Skin of body (tissue), 2 donors: ENCODE results near the gene HDAC4. TPM values are rescaled to one million over a fixed set of nuclear protein-coding genes. Genes with fewer than 3 reads are reported as not detected.

Source experiments
- DNase-seq: peaks from one replicate; lab custom pipeline; 2025; lab: John Stamatoyannopoulos, UW
- total RNA-seq: library from RNA; depleted of rRNA; stranded (reverse); fragments of >200 nt; gene quantifications from one replicate; pipeline ENCODE4 v1.2.3, GENCODE V29; 2014

Gene HDAC4
- total RNA-seq, 1 donor from 2014 or later = 22.8 TPM

DNA sequence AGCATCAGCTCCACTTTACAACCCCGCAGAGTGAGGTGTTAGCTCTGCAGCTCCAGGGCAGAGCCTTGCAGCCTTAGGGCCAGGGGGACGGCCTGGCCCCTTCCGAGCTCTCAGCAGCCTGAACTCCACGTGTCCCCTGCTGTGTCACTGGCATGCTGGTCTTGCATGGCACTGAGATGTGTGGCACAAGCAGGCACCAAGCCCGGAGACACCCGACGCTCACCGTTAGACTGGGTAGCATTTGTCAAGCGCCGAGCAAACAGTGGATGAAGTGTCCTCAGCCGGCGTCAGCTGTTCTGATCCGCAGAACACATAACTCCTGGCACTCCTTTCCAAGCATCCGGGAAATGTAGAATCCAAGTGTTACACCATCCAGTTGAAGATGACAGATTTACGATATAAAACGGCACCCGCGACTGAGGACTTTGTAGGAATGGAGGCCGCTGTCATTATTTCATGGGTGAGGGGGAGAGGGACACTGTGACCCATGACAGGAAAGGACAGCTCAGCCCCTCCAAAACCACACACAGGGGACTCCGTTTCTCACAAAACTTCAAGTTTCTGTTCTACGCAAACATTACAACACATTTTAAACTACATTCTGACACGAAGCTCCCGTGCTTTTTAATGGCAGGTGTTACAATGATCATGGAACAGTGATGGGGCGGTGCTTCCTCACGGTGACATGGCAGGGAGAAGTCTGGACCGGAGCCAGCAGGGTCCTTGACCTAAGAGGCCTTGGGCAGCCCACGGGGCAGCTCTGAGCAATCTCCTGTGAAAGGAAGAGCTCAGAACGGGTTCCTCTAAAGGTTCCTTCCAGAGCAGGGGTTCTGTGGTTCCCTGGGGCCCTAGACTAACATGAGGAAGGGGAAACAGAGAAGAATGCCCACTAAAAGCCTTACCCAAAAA lies 89.4 kb downstream of the HDAC4 start:
- DNase-seq = peak; percentile 58

GRCh38 chr2:239310401-239311061 lies 90.3 kb downstream of the HDAC4 start:
- no peak for DNase-seq

DNA sequence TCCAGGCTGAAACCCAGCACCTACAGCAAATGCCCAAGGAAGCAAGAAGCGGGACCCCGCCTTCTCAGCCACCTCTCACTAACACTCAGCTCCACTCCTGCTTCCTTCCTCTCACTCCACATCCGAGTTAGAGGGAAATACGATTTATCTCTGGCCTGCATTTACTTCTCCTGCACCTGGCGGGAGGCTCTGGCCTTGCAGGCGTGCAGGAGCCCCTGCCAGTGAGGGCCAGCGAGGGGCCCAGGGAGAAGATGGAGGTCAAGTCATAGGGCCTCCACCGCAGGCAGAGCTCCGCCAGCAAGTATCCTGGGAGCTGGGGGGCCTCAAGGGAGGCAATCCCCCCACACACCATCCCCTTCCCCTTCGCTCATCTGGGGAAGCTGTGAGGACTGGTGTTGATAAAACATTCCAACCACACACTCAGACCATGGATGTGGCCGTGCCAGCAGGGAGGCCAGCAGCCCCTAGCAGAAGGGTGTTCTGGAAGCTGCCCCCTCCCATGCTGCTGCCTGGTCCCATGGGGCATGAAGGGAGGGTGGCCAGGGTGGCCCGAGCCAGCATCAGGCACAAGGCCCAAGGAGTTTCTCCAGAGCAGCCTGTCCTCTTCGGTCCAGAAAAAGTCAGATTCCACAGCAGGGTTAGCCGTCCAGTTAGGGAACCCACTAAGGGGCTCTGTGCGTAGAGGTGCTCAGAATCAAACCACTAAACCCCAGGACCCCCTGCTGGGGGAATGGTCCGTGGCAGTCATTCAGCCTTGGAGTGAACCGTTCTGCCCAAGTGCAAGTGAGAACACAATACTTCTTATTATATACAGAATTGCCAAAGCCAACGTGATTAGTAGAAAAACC lies 91.2 kb downstream of the HDAC4 start:
- DNase-seq = no peak

DNA sequence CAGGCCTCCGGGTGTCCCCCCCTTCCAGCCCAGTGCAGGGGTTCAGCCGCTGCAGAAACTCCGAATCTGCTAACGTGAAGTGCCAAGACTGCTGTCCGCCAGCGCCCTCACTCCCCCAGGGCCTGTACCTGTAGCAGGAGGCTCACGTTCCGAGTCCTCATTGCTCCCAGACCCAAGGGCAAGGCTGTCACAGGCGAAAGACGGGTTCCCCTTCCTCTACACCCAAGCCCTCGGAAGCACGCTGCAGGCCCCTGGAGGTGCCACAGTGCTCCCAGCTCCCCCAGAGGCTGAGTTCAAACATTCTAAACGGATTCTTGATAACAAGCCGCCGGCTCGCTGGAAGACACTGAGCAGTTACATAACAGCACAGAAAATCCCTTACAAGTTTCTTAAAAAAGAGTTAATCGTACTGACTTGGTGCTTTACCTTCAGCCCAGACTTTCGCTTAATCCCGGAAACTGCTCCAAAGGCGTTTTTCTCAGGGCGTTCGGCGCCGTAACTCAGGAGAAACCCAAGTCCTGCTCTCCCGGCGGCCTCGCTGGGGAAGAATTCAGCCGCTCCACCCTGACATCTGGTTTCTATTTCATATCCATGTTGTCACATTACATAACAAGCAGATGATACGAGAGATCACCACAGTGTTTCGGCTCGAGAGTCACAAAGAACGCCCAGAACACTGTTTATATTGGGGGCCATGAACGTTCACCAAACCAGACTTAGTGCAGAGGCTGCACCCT lies 92.0 kb downstream of the HDAC4 start:
- peak; percentile 89 for DNase-seq

- no peak for DNase-seq
Measured at GRCh38 chr2:239307921-239308613, 92.8 kb downstream of the HDAC4 start.

DNA sequence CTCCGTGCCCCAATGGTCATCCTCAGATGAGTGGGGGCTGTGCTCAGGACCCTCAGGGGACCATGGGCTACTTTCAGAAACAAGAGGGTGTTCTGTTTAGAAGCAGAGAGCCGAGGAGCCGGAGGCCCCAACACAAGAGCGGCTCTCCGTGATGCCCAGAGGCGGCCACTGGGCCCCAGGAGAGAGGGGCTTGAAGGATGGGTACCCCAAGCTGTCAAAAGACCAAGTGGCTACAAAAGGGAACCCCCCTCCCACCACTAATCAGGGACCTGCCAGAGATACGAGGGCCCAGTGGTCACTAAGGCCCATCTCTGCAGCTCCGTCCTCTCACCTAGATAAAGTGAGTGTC lies 93.6 kb downstream of the HDAC4 start:
- DNase-seq = no peak

DNA sequence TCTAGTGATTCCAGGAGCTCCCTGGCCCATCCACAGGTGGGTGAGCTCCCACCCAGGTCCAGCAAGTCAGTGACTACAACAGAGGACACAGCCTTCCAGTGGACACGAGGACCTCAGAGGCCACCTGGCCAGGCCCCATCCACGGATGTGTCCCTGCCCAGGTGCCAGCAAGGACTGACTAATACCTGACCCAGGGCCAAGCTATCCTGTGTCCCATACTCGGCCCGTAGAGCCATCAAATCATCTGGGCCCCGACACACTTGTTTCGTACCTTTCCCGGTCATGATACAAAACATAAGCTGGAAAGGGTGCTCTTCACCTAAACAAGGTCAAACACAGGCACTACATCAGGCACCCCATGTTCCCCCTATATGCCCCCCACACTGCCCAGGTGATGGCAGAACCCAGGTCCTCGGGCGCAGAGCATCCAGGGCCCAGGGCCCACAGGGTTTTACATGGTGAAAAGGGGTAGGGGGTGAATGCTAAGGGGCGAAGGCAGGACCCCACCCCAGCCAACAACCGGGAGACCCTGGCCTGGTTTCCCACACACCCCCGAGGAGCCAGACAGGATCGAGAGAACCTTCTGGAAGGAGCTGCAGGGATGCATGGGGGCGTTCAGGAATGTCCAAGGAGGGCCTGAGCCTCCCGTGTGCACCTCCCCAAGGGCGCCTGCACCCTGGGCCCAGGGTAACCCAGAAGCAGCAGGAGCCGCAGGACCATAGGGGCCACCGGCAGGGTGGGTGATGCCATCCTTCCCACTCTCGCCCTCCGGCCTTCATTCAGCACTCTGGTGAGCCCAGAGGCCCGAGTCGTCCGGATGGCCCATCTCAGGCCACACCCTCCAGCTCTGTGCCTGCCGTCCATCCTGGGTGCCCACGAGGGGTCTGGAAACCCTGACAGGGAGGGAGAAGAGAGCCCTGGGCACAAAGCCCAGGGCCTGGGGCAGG lies 94.3 kb downstream of the HDAC4 start:
- no peak for DNase-seq

DNA sequence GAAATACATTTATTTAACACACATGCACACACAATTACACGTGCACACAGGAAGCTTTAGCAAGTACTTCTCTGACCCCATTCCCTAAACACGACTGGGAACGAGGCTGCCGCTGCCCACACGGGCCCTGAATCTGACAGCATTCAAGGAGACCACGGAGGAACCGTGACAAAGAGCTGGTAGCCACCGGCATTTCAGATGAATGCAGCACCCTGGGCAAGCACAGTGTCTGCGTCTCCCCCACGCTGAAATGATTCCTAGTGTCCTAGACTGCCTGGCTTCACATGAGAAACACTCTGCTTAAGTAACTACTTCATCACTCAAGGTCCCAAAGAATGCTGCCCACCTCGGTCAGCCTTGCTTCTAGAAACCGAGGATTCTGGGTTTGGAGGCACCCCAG lies 95.0 kb downstream of the HDAC4 start:
- no peak for DNase-seq

GRCh38 chr2:239305222-239305575 lies 95.6 kb downstream of the HDAC4 start:
- no peak for DNase-seq

DNA sequence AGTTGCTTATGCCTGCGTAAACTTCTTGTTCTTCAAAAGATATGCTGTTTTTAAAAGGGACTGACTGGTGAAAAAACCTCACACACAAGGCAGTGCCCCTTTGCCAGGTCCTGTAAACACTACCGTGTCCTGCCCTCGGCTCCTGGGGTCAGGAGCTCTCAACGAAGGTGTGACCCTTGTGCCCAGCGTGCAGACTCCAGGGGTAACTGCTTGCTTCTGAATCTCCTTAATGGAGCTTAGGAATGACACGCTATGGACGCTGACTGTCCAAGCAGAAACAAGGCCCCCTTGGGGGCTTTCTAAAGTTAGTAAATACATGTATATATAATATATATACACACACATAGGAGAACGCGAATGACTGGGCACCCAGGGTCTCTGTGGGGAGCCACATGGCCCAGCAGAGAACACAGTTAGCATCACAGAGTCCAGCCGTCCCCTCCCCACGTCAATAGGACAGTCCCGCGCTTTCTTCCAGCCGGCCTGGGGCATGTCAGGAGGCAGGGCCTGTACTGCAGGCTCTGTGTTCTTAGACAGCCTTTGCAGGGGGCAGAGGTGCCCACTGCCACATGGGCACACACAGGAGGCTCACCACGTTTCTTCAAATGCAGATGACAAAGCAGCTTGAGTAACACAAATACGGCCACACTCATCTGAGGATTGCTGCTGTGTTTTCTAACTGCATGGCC lies 96.1 kb downstream of the HDAC4 start:
- no peak for DNase-seq

- DNase-seq = no peak
Measured at GRCh38 chr2:239303711-239304532, 96.9 kb downstream of the HDAC4 start.

DNA sequence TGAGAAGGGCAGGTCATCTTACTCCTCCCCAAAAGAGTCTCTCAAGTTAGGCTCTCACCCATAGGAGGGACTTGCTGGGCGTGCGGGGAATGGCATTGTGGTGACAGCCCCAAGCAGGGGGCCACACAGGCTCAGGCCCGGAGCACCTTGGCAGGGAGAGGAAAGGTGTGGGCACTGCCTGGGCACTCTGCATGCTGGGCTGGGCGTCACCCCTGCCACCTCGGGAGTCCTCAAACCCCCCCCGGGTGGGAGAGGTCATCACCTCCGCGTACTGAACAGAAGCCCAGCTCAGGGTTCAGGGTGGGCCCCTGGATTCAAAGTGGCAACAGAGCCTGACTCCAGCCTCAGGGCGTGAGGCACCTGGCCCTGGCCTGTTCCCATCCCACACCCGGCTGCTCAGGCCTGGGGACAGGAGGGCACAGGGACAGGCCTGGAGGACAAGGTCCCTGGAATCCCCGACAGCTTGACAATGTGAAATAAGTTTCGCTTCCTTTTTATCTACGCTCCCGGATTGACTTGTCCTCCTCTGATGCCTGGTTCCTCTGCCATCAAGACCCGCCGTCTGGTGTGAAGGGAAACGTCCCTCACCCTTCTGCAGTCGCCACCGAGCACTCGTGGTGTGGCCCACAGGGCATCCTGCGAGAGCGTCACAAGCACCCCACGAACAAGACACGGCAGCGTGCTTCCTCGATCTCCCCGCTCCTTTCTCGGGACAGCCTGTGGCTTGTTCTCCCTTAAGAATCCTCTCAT lies 97.8 kb downstream of the HDAC4 start:
- no peak for DNase-seq

GRCh38 chr2:239302083-239302807 lies 98.6 kb downstream of the HDAC4 start:
- no peak for DNase-seq

DNA sequence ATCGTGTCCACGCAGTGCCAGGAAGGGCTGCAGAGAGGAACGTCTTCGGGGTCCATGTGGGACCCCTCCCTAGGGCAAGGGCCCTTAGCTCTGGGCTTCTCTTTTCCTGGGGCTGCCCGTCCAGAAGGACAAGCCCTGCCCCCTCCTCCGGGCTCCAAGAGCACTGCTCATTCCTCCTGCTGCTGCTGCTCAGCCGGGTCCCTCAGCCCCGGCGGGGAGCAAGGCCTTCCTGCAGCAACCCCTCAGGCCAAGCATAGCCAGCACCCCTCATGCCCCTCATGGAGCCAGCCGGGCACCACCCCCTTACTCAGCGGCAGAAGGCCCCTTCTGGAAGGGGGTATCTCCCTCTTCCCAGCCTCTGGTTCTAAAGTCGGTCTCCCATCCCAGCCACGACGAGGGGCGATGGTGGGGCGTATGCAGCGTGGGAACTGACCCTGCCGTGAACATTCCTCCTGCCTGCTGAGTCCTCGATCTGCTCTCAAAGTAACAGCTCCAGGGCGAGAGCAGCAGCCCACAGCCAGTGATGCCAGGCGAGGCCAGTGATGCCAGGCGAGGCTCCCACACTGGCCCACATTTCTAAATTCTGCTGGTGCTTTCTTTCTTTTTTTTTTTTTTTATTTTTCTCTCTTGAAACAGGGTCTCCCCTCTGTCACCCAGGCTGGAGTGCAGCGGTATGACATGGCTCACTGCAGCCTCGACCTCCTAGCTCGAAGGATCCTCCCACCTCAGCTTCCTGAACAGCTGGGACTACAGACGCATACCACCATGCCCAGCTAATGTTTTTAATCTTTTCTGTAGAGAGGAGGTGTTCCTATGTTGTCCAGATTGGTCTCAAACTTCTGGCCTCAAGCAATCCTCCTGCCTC lies 99.7 kb downstream of the HDAC4 start:
- DNase-seq = no peak

DNA sequence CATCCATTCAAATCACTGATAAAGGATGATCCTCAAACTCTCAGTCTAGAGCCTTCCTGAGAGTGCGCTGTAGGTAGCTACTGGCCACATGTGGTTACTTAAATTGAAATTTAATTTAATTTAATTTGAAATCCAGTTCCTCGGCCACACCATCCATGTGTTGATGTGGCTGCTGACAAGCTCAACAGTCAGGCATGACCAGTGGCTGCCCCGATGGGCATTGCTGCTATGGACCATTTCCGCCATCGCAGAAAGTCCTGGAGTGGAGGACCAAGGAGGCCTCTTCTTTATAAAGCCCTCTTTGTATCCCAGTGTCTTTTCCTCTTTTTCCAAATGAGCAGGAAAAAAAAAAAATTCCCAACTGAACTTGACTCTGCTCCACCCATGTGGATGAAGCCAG lies 100.6 kb downstream of the HDAC4 start:
- DNase-seq = no peak
